Measurements from ENCODE around the gene SOX1.

SOX1 gene

DNA sequence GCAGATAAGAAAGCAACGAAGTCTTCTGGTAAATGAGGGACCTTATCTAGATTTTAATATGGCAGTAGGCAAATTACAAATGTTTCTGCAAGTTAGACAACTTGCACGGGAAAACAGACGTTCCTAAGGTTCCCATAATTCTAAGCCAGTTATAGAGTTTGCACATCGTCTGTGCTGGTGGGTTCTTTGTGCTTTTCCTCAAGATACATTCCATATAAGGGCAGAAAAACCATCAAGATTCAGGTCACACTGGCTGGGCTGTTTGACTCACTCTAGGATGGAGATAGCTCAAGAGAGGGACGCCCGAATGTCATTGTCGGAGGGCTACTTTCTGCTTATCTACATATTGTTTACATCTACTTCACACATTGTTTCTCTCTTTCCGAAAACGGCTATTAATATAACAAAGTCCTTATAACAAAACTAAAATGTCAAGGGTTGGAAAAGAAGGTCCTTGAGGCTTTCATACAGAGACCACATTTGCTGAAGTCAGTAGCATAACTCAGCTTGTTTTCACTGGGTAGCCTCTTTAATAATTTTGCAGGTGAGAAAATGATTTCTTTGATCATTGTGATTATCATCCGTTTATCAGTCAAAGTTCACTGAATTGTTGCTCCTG is 44.4 kb downstream of the SOX1 start:
- H3K9ac ChIP-seq (ENCODE audit: low read depth, low read length) = no peak overlapping the region
- H3K27me3 ChIP-seq (ENCODE audit: insufficient read depth, low read length) = peaks cover 58% of the 10 kb centered on the region
- H3K4me1 ChIP-seq (ENCODE audit: insufficient read depth, low read length) = peaks cover 14% of the 10 kb centered on the region
- WGBS = 75% methylated on average over 9 of the region's 10 CpGs
- no peaks in the 10 kb centered on the region for H3K9me3 ChIP-seq (ENCODE audit: insufficient read depth, low read depth, low read length)
- H3K4me3 ChIP-seq (ENCODE audit: low read length) = no peak overlapping the region
- H3K36me3 ChIP-seq (ENCODE audit: insufficient read depth, low read length) = no peaks in the 10 kb centered on the region
- H3K27ac ChIP-seq (ENCODE audit: low read depth, low read length) = no peak overlapping the region

DNA sequence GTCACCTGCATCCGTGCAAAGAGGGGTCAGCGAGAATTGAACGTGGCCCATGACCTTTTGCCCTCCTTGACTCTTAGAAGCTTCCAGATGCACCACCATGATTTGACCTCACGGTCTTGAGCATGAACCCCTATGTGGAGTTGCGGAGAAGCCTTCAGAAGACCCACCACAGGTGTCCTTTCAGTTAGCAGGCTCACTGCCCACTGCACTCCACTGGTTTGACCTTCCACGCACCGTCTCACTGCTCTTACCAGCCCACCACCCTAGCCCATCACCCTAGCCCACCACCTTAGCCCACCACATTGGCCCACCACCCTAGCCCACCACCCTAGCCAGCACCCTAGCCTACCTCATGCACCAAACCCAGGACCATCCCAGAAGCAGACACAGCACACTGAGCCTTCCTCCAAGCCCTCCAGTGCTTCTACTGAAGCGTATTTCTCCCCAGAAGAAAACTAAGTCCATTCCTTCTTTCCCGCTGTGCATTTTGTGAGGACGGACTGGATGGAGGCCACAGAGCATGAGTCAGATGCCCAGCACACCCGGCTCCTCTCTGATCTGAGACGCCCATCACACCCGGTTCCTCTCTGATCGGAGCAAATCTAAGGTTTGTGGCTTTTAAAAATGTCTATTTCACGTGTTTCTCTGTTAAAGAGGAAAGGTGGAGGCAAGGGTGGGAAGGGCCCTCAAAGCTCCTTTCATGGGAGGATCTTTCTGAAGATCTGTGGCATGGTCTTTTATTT is 45.8 kb downstream of the SOX1 start:
- H3K9ac ChIP-seq (ENCODE audit: low read depth, low read length) = no peak overlapping the region
- H3K36me3 ChIP-seq (ENCODE audit: insufficient read depth, low read length) = no peaks in the 10 kb centered on the region
- peaks cover 4% of the 10 kb centered on the region; the same call in 1 of the 2 replicates for H3K4me1 ChIP-seq (ENCODE audit: insufficient read depth, low read length)
- H3K4me3 ChIP-seq (ENCODE audit: low read length) = no peak overlapping the region
- WGBS = 95% methylated on average over 15 of the region's 15 CpGs
- peaks cover 45% of the 10 kb centered on the region for H3K27me3 ChIP-seq (ENCODE audit: insufficient read depth, low read length)
- H3K27ac ChIP-seq (ENCODE audit: low read depth, low read length) = no peak overlapping the region
- no peaks in the 10 kb centered on the region for H3K9me3 ChIP-seq (ENCODE audit: insufficient read depth, low read depth, low read length)

DNA sequence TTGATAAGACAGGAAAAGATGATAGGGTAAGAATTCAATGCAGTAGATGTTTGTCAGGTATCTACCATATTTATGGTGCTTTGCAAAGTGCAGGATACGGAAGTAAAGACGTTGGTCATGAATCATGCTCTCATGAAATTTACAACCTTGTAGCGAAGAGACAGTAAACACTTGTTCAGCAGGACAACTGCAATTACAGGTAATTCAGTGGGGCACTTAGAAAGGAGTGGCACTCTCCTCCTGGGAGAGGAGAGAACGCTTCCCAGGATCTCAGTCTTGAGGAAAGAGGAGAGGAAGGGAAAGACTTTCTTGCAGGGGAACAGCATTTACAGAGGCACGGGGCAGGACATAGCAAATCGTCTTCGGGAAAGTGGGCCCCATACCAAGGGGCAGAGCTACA is 46.4 kb downstream of the SOX1 start:
- Histone ChIP-seq H3K9ac (ENCODE audit: low read depth, low read length) (no peak overlapping the region), H3K27ac (ENCODE audit: low read depth, low read length) (no peak overlapping the region), H3K36me3 (ENCODE audit: insufficient read depth, low read length) (no peaks in the 10 kb centered on the region), H3K9me3 (ENCODE audit: insufficient read depth, low read depth, low read length) (no peaks in the 10 kb centered on the region), H3K27me3 (ENCODE audit: insufficient read depth, low read length) (peaks cover 38% of the 10 kb centered on the region), H3K4me3 (ENCODE audit: low read length) (no peak overlapping the region), H3K4me1 (ENCODE audit: insufficient read depth, low read length) (peaks cover 4% of the 10 kb centered on the region; the same call in 1 of the 2 replicates)
- whole genome bisulfite sequencing = 93% methylated on average over 7 of the region's 7 CpGs

DNA sequence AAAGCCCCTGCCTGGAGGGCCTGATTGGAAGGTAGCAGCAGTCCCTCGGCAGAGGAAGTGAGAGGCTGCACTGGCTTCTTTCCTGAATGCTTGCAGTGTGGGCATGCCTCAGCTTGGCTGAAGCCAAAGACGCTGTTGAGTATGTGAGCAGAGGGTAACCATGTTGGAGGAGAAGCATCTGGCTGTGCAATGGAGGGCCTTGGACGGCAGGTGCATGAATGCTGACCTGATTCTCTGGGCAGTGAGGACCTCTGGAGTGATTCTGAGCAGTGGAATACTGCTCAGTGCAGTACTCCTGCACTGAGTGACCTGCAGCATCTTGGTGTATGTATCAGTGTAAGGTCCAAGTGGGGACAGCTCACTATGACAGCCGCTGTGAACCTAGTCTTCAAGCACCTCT is 46.9 kb downstream of the SOX1 start:
- H3K9ac ChIP-seq (ENCODE audit: low read depth, low read length) = no peak overlapping the region
- H3K9me3 ChIP-seq (ENCODE audit: insufficient read depth, low read depth, low read length) = no peaks in the 10 kb centered on the region
- peaks cover 33% of the 10 kb centered on the region for H3K27me3 ChIP-seq (ENCODE audit: insufficient read depth, low read length)
- peaks cover 4% of the 10 kb centered on the region; the same call in 1 of the 2 replicates for H3K4me1 ChIP-seq (ENCODE audit: insufficient read depth, low read length)
- H3K4me3 ChIP-seq (ENCODE audit: low read length) = no peak overlapping the region
- no peaks in the 10 kb centered on the region for H3K36me3 ChIP-seq (ENCODE audit: insufficient read depth, low read length)
- no peak overlapping the region for H3K27ac ChIP-seq (ENCODE audit: low read depth, low read length)
- WGBS = 90% methylated on average over 4 of the region's 4 CpGs

DNA sequence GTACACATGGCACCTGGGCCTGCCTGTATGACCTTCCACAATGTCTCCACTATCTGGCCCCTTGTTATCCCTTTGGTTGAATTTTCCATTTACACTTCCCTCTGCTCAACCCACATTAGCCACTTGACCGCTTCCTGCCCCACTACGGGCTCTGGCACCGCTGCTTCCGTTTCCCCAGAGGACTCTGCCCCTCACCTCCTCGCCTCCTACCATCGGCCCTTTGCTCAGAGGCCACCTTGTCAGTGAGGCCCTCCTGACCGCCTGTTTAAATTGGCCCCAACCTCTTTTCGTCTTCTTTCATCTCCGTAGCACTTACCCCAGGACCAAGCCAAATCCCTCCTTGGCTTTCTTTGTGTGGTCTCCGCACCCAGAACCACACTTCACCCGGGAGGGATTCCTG is 47.4 kb downstream of the SOX1 start:
- Histone ChIP-seq H3K4me1 (ENCODE audit: insufficient read depth, low read length) (peaks cover 4% of the 10 kb centered on the region; the same call in 1 of the 2 replicates), H3K9ac (ENCODE audit: low read depth, low read length) (no peak overlapping the region), H3K27me3 (ENCODE audit: insufficient read depth, low read length) (peaks cover 28% of the 10 kb centered on the region), H3K9me3 (ENCODE audit: insufficient read depth, low read depth, low read length) (no peaks in the 10 kb centered on the region), H3K27ac (ENCODE audit: low read depth, low read length) (no peak overlapping the region), H3K36me3 (ENCODE audit: insufficient read depth, low read length) (no peaks in the 10 kb centered on the region), H3K4me3 (ENCODE audit: low read length) (no peak overlapping the region)
- 88% methylated on average over 11 of the region's 11 CpGs for WGBS

DNA sequence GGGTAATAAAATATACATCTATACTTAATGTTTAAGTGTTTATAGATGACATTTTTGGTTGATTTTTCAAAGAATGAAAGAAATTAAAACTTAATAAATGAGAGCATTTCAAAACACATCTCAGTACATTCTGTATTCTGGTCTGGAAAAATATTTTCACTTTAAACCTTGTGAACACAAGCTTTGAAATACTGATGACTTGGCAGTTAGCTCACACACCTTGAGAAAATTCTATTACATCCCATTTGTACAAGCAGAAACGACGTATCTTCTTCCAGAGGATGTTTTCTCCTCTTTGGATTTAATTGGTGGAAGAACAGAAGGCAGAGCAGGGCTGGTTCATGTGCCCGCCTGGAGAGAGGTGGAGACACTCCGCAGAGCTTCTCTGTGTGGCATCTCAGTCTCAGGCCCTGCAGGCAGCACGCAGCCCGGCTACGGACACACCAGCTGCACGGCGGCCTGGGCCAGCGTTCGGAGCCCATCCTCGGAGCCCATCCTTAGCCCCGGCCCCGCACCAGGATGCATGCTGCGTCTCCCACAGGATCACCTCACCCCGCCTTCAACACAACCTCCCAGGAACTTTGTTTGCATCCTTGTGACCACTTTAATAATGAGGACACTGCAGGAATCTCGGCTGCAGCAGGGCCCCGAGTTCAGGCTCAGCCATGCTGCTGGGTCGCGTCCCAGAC is 48.6 kb downstream of the SOX1 start:
- H3K27ac ChIP-seq (ENCODE audit: low read depth, low read length) = no peak overlapping the region
- no peaks in the 10 kb centered on the region for H3K9me3 ChIP-seq (ENCODE audit: insufficient read depth, low read depth, low read length)
- no peaks in the 10 kb centered on the region for H3K4me1 ChIP-seq (ENCODE audit: insufficient read depth, low read length)
- H3K27me3 ChIP-seq (ENCODE audit: insufficient read depth, low read length) = peaks cover 18% of the 10 kb centered on the region; the same call in 1 of the 2 replicates
- WGBS = 93% methylated on average over 20 of the region's 20 CpGs
- H3K36me3 ChIP-seq (ENCODE audit: insufficient read depth, low read length) = no peaks in the 10 kb centered on the region
- no peak overlapping the region for H3K9ac ChIP-seq (ENCODE audit: low read depth, low read length)
- no peak overlapping the region for H3K4me3 ChIP-seq (ENCODE audit: low read length)

DNA sequence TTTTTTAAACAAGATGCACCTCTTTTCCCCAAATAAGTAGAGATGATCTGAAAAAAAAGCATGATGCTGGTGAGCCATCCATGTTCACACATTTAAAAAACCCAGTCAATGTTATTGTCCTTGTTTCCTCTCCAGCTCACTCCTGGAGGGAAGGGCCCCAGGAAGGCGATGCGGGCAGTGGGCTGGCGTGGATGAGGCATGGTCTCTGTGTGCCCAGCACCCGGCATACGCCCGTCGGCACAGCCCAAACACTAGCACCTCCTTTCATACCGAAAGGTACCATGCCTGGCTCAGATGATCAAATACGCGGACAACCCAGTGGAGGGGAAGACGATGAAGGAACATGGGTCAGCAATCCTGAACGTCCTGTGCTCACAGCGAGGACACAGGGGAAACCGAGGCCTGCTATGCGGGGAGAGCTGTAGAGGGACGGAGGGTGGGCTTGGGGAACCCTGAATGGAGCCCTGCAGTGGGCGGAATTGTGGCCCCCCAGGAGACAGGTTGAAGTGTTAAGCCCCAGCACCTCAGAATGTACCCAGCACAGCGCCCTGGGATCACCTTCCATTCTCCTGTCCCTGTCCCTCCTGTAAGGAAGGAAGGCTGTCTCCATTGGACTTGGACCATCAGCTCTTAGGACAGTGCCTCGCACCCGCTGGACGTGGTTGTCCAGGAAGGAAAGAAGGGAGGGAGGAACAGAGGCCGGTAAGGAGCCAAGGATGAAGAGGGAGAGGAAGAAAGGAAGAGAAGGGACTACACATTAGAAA is 49.4 kb downstream of the SOX1 start:
- H3K4me1 ChIP-seq (ENCODE audit: insufficient read depth, low read length) = no peaks in the 10 kb centered on the region
- H3K27ac ChIP-seq (ENCODE audit: low read depth, low read length) = no peak overlapping the region
- no peaks in the 10 kb centered on the region for H3K9me3 ChIP-seq (ENCODE audit: insufficient read depth, low read depth, low read length)
- no peaks in the 10 kb centered on the region for H3K36me3 ChIP-seq (ENCODE audit: insufficient read depth, low read length)
- no peak overlapping the region for H3K4me3 ChIP-seq (ENCODE audit: low read length)
- WGBS = 92% methylated on average over 22 of the region's 22 CpGs
- peaks cover 10% of the 10 kb centered on the region; the same call in 1 of the 2 replicates for H3K27me3 ChIP-seq (ENCODE audit: insufficient read depth, low read length)
- no peak overlapping the region for H3K9ac ChIP-seq (ENCODE audit: low read depth, low read length)

DNA sequence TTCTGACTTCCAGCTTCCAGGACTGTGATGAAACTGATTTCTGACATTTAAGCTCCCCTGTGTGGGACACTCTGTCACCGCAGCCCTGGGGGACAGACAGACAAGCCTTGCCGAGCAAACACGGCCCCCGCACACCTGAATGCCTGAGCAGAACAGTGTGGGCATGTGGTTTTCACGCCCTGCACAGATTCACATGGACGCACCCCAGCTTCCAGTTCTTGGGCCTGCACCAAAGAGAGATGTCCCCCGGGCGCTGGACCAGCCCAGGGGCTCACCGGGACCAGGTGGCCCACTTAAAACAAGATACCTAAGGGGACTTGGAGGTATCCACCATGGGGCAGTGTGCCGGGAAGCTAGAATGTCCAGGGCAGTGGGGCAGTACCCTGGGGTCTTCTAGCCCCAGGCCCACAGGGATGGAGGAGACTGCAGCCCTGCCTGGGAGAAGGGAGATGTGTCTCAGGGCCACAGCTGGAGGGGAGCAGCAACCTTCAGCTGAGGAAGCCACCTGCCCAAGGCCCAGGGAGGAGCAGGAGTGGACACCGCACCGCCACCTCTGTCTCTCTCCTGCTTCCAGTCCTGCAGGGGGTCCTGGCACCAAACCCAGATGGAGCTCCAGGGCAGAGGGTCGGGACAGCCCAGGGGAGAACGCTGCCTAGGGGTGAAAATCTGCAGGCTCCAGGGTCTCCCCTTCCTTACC is 50.5 kb downstream of the SOX1 start:
- peaks cover 9% of the 10 kb centered on the region; the same call in 1 of the 2 replicates for H3K27me3 ChIP-seq (ENCODE audit: insufficient read depth, low read length)
- H3K9me3 ChIP-seq (ENCODE audit: insufficient read depth, low read depth, low read length) = no peaks in the 10 kb centered on the region
- no peaks in the 10 kb centered on the region for H3K4me1 ChIP-seq (ENCODE audit: insufficient read depth, low read length)
- no peak overlapping the region for H3K9ac ChIP-seq (ENCODE audit: low read depth, low read length)
- H3K36me3 ChIP-seq (ENCODE audit: insufficient read depth, low read length) = no peaks in the 10 kb centered on the region
- 92% methylated on average over 14 of the region's 14 CpGs for WGBS
- H3K27ac ChIP-seq (ENCODE audit: low read depth, low read length) = no peak overlapping the region
- no peak overlapping the region for H3K4me3 ChIP-seq (ENCODE audit: low read length)

DNA sequence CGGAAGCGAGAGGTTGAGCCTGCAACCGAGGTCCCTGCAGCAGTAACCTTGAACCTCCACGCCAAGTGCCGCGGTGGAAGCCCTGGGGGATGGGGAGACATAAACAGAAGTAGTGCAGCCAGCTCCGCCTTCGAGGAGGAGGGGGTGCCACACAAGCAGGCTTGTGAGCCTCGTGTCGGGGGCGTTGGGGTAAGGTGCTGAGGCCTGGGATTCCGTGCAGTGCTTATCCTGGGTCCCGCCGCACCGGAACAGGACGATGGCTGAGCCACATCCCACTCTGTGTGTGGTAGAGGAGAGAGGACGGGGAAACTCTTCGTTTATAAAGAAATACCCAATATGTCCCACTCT is 51.0 kb downstream of the SOX1 start:
- H3K4me3 ChIP-seq (ENCODE audit: low read length) = no peak overlapping the region
- no peak overlapping the region for H3K9ac ChIP-seq (ENCODE audit: low read depth, low read length)
- peaks cover 9% of the 10 kb centered on the region; the same call in 1 of the 2 replicates for H3K27me3 ChIP-seq (ENCODE audit: insufficient read depth, low read length)
- H3K4me1 ChIP-seq (ENCODE audit: insufficient read depth, low read length) = no peaks in the 10 kb centered on the region
- no peaks in the 10 kb centered on the region for H3K9me3 ChIP-seq (ENCODE audit: insufficient read depth, low read depth, low read length)
- no peaks in the 10 kb centered on the region for H3K36me3 ChIP-seq (ENCODE audit: insufficient read depth, low read length)
- H3K27ac ChIP-seq (ENCODE audit: low read depth, low read length) = no peak overlapping the region
- 89% methylated on average over 18 of the region's 18 CpGs for WGBS

DNA sequence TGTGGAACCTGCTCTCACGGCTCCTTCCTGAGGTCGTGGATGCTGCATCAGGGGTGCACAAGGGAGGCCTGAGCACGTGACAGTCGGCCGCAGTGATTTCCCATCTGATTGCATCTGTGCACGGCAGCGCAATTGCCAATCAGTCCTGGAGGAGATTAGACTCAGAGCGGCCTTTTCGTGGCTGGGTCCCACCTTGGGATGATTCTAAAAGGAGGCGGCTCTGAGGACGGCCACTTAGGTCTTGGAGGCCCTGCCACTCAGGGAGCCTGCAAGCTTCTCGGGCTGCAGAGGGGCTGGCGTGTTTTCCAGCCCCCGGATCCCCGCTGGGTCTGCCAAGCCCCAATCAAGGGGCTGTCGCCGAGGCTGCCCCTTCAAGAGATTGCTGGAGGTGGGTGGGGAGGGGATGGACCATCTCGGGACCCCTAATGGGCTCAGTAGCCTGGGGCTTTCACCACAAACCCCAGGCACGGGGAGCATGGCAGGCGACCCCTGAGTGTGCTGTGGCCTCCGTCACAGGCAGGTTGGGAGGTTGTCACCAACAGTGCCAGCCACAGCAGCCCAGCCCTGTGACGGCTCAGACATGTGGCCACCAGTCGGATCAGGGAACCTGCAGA is 51.6 kb downstream of the SOX1 start:
- Histone ChIP-seq H3K27me3 (ENCODE audit: insufficient read depth, low read length) (peaks cover 7% of the 10 kb centered on the region; the same call in 1 of the 2 replicates), H3K4me1 (ENCODE audit: insufficient read depth, low read length) (no peaks in the 10 kb centered on the region), H3K4me3 (ENCODE audit: low read length) (no peak overlapping the region), H3K27ac (ENCODE audit: low read depth, low read length) (no peak overlapping the region), H3K9ac (ENCODE audit: low read depth, low read length) (no peak overlapping the region), H3K36me3 (ENCODE audit: insufficient read depth, low read length) (no peaks in the 10 kb centered on the region), H3K9me3 (ENCODE audit: insufficient read depth, low read depth, low read length) (no peaks in the 10 kb centered on the region)
- WGBS = 91% methylated on average over 23 of the region's 23 CpGs
